K562 (cell line): ENCODE data around the gene CHST15. TPM values are rescaled to one million over a fixed set of nuclear protein-coding genes. Genes with fewer than 3 reads are reported as not detected.

ENCODE experiments used
- CEBPB ChIP-seq: fragments of 450-650 bp; IDR thresholded peaks from 2 replicates; pipeline ENCODE4 v1.6.1; 2016; ENCODE audit warnings: missing genetic modification characterization, missing compliant biosample characterization
- GABPA ChIP-seq: fragments of 200-800 bp; sonication (Bioruptor generic); conservative IDR thresholded peaks from 2 replicates; pipeline ENCODE4 v1.6.1; 2016; ENCODE audit warnings: low read depth, missing genetic modification characterization, missing compliant biosample characterization
- KAT2B ChIP-seq: IDR thresholded peaks from one replicate; pipeline ENCODE4 v1.6.1; 2012; ENCODE audit warnings: low read depth, mild to moderate bottlenecking, control low read depth, inconsistent platforms, low read length, moderate library complexity
- POLR2G ChIP-seq: fragments of 200-400 bp; formaldehyde crosslinking; IDR thresholded peaks from 2 replicates; pipeline ENCODE4 v1.6.1; 2017; ENCODE audit warnings: low read depth, mild to moderate bottlenecking, antibody characterized with exemption, low read length, moderate library complexity
- ZKSCAN1 ChIP-seq: fragments of 150-350 bp; IDR thresholded peaks from 2 replicates; pipeline ENCODE4 v1.6.1; 2016; ENCODE audit warnings: low read depth, low read length
- polyA plus RNA-seq, 8 experiments: library from polyadenylated mRNA; depleted of rRNA in 4 of 8; stranded (reverse) in 5 of 8; unstranded in 3 of 8; fragments of >200 nt; fragmentation: Nextera tagmentation in 2 of 8; fragmentation: Illumina TruSeq in 1 of 8; extraction: Ambion mirVana in 2 of 8; extraction: Trizol in 1 of 8; gene quantifications; 2 replicates each; pipeline versions ENCODE4 v1.2.1 to v1.2.3, GENCODE V29; 2011 to 2014; ENCODE audit warnings: inconsistent platforms in 1 of 8, missing spikeins in 1 of 8
- total RNA-seq, 7 experiments: library from RNA; depleted of rRNA in 6 of 7; stranded (reverse); fragments of >200 nt in 6 of 7; fragmentation: Illumina TruSeq in 2 of 7; extraction: Trizol in 2 of 7; gene quantifications; 2 replicates each; pipeline versions ENCODE4 v1.2.1 to v1.2.3, GENCODE V29; 2011 to 2021; ENCODE audit warnings: low replicate concordance in 1 of 7
- TF ChIP-seq, protein P1 (sequence below): fragments of 150-350 bp; conservative IDR thresholded peaks from 2 replicates; pipeline ENCODE4 v1.6.1; 2014; ENCODE audit warnings: low read length
- TF ChIP-seq, protein P2 (sequence below): sonication (generic); formaldehyde crosslinking; IDR thresholded peaks from 2 replicates; pipeline ENCODE4 v1.8.0; 2023; ENCODE audit warnings: missing genetic modification reagents, mild to moderate bottlenecking, borderline replicate concordance

Gene CHST15
- total and polyA plus RNA-seq, 9 of the 15 experiments (the other 6 are each of a cell fraction or from before 2014, with no cell fraction given) = 0.04 to 0.16 (median 0.08) TPM

DNA sequence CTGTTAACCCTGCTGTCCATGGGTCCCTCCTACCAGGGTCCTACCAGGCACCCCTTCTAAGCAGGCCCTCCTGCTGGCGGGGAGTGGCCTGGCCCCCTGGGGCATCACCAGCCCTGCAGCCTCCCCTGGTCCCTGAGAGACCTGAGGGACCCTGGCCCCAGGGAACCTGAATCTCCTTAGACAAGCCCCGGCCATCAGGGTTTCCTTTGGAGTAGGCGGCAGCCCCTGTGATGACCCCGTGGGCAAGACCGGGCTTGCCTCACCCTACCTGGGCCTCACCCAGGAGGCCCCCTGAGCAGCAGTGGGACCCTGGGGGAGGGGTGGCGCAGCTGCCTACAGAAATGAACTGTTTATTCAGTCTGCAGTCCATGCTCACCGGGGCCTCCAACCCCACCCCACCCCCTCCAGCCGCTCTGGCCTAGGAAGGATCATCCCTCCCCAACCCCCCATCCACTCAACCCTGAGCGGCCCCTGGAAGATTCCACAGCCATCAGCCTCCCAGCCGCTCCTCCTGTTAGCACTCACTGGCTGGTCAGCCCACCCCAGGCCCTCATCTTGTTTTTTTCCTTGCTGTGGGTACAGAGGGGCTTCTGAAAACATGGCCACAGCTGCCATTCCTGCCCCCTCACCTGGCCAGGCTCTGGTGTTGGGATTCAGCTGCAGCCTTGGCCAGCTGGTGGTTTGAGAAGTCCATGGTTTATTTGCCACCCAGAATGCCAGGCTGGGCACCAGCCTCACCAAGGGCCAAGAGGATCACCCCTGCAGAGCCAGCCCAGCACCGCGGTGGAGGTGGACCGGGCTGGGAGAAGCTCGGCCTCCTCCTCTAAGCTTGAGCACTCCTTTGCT is 34.8 kb upstream of the CHST15 start (continued):
- TF ChIP-seq POLR2G = no peak
- TF ChIP-seq KAT2B = no peak
- TF ChIP-seq, protein P1, sequence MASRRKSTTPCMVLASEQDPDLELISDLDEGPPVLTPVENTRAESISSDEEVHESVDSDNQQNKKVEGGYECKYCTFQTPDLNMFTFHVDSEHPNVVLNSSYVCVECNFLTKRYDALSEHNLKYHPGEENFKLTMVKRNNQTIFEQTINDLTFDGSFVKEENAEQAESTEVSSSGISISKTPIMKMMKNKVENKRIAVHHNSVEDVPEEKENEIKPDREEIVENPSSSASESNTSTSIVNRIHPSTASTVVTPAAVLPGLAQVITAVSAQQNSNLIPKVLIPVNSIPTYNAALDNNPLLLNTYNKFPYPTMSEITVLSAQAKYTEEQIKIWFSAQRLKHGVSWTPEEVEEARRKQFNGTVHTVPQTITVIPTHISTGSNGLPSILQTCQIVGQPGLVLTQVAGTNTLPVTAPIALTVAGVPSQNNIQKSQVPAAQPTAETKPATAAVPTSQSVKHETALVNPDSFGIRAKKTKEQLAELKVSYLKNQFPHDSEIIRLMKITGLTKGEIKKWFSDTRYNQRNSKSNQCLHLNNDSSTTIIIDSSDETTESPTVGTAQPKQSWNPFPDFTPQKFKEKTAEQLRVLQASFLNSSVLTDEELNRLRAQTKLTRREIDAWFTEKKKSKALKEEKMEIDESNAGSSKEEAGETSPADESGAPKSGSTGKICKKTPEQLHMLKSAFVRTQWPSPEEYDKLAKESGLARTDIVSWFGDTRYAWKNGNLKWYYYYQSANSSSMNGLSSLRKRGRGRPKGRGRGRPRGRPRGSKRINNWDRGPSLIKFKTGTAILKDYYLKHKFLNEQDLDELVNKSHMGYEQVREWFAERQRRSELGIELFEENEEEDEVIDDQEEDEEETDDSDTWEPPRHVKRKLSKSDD = no peak
- TF ChIP-seq CEBPB = no peak
- TF ChIP-seq, protein P2, sequence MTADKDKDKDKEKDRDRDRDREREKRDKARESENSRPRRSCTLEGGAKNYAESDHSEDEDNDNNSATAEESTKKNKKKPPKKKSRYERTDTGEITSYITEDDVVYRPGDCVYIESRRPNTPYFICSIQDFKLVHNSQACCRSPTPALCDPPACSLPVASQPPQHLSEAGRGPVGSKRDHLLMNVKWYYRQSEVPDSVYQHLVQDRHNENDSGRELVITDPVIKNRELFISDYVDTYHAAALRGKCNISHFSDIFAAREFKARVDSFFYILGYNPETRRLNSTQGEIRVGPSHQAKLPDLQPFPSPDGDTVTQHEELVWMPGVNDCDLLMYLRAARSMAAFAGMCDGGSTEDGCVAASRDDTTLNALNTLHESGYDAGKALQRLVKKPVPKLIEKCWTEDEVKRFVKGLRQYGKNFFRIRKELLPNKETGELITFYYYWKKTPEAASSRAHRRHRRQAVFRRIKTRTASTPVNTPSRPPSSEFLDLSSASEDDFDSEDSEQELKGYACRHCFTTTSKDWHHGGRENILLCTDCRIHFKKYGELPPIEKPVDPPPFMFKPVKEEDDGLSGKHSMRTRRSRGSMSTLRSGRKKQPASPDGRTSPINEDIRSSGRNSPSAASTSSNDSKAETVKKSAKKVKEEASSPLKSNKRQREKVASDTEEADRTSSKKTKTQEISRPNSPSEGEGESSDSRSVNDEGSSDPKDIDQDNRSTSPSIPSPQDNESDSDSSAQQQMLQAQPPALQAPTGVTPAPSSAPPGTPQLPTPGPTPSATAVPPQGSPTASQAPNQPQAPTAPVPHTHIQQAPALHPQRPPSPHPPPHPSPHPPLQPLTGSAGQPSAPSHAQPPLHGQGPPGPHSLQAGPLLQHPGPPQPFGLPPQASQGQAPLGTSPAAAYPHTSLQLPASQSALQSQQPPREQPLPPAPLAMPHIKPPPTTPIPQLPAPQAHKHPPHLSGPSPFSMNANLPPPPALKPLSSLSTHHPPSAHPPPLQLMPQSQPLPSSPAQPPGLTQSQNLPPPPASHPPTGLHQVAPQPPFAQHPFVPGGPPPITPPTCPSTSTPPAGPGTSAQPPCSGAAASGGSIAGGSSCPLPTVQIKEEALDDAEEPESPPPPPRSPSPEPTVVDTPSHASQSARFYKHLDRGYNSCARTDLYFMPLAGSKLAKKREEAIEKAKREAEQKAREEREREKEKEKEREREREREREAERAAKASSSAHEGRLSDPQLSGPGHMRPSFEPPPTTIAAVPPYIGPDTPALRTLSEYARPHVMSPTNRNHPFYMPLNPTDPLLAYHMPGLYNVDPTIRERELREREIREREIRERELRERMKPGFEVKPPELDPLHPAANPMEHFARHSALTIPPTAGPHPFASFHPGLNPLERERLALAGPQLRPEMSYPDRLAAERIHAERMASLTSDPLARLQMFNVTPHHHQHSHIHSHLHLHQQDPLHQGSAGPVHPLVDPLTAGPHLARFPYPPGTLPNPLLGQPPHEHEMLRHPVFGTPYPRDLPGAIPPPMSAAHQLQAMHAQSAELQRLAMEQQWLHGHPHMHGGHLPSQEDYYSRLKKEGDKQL (CRISPR knock-in tag) = no peak
- no peak for TF ChIP-seq ZKSCAN1
- no peak for TF ChIP-seq GABPA (tag)
- TF ChIP-seq, all 486 proteins: peak for 0
